HEK293T (cell line): ENCODE results near the gene DMXL1.

ENCODE experiments used
- CTCF ChIA-PET: fragments of 350-600 bp; formaldehyde crosslinking; extraction: SDS; loops from one replicate; lab custom pipeline; 2021; ENCODE audit warnings: antibody characterized with exemption, inconsistent platforms; lab: Yijun Ruan, JAX
- POLR2A ChIA-PET: fragments of 350-600 bp; formaldehyde crosslinking; extraction: SDS; loops from one replicate; lab custom pipeline; 2020; ENCODE audit warnings: antibody characterized with exemption, inconsistent platforms; lab: Yijun Ruan, JAX
- DNase-seq: peaks from one replicate; pipeline ENCODE4 v3.0.0; 2012; ENCODE audit warnings: mixed read lengths; ENCODE audit errors: extremely low spot score
- ARNT ChIP-seq: fragments of 450-650 bp; IDR thresholded peaks from 2 replicates; pipeline ENCODE4 v1.6.1; 2017; ENCODE audit warnings: mild to moderate bottlenecking
- BHLHE40 ChIP-seq: fragments of 450-650 bp; IDR thresholded peaks from 2 replicates; pipeline ENCODE4 v1.6.1; 2016; ENCODE audit warnings: mild to moderate bottlenecking, moderate library complexity, borderline replicate concordance
- CTBP1 ChIP-seq: fragments of 450-650 bp; IDR thresholded peaks from 2 replicates; pipeline ENCODE4 v1.6.1; 2016; ENCODE audit warnings: borderline replicate concordance
- ELF4 ChIP-seq: fragments of 450-650 bp; IDR thresholded peaks from 2 replicates; pipeline ENCODE4 v1.6.1; 2017; ENCODE audit warnings: antibody characterized with exemption
- FOXA1 ChIP-seq: fragments of 450-650 bp; IDR thresholded peaks from 2 replicates; pipeline ENCODE4 v1.6.1; 2016; ENCODE audit warnings: mild to moderate bottlenecking
- FOXK2 ChIP-seq: fragments of 450-650 bp; IDR thresholded peaks from 2 replicates; pipeline ENCODE4 v1.6.1; 2016; ENCODE audit warnings: mild to moderate bottlenecking
- FOXM1 ChIP-seq: fragments of 450-650 bp; IDR thresholded peaks from 2 replicates; pipeline ENCODE4 v1.6.1; 2017; ENCODE audit warnings: mild to moderate bottlenecking, borderline replicate concordance
- HDGF ChIP-seq: fragments of 450-650 bp; IDR thresholded peaks from 2 replicates; pipeline ENCODE4 v1.6.1; 2017; ENCODE audit warnings: antibody characterized with exemption, borderline replicate concordance
- L3MBTL2 ChIP-seq: fragments of 450-650 bp; conservative IDR thresholded peaks from 2 replicates; pipeline ENCODE4 v1.6.1; 2016; ENCODE audit warnings: mild to moderate bottlenecking
- LEF1 ChIP-seq: fragments of 450-650 bp; IDR thresholded peaks from 2 replicates; pipeline ENCODE4 v1.6.1; 2017; ENCODE audit warnings: mild to moderate bottlenecking, borderline replicate concordance
- NFRKB ChIP-seq: fragments of 450-650 bp; IDR thresholded peaks from 2 replicates; pipeline ENCODE4 v1.6.1; 2016; ENCODE audit warnings: mild to moderate bottlenecking, moderate library complexity
- SP1 ChIP-seq: fragments of 450-650 bp; IDR thresholded peaks from 2 replicates; pipeline ENCODE4 v1.6.1; 2017
- SUZ12 ChIP-seq: fragments of 450-650 bp; IDR thresholded peaks from 2 replicates; pipeline ENCODE4 v1.6.1; 2016; ENCODE audit warnings: mild to moderate bottlenecking
- TARDBP ChIP-seq: fragments of 450-650 bp; IDR thresholded peaks from 2 replicates; pipeline ENCODE4 v1.6.1; 2016
- ZNF384 ChIP-seq: fragments of 450-650 bp; IDR thresholded peaks from 2 replicates; pipeline ENCODE4 v1.6.1; 2016
- TF ChIP-seq, protein P1 (sequence below): fragments of 450-650 bp; IDR thresholded peaks from 2 replicates; pipeline ENCODE4 v1.6.1; 2016

DMXL1 gene

DNA sequence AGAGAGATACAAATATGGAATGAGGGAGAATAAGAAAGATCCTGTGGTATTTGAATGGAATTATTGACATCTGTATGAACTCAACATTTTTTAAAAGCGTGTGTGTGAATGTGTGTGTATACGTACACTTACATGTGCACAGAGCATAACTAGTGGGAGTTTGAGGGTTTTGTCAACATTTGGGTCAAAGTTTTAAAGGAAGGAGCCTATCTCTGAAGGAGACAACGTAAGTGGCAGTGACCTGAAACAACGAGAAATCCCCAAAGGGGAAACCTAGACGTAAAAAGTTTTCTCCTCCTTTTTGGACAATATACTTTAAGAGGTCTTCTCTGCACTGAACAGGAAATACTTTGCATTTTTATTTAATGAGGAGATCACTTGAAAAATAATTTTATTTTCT is 42.3 kb upstream of the DMXL1 start:
- no peak for DNase-seq
- POLR2A ChIA-PET: no interaction called here
- CTCF ChIA-PET: interaction anchor here (0.7 kb wide), 1 partner anchor 42 kb away, joined by 6 read pairs; no protein-coding TSS in a partner anchor
- no peak for TF ChIP-seq SUZ12

DNA sequence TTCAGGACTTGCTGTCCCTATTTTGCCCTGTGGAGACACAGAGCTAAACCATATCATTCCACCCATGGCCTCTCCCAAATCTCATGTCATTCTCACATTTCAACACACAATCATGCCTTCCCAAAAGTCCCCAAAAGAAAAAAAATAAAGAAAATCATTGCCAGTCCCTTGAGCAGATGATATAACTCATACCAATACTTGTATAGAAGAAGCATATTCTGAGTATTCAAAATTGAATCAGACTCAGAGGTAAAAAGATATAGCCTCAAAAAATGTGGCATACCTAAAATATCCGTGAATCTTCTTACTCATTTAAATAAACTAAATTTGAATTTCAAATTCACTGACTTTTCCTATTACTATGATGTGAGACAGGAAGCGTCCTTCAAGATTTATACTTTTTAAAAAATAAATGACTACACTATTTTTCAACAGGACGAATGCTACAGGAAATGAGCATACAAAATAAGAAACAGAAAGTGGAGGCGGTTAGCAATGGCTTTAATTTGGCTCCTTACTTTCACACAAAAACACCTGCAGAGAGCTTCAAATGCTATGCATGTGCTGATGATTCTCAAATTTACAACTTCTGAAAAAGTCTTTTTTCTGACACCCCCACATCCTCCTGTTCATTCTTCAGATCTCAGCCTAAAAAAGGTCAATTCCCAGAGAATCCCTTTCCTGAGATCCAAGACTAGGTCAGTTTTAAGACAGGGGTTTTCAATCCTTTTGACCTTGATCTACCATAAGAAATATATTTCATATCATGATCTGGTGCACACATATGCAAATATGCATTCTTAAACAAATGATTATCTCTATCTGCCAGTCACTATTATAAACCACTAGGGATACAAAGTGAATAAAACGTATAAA is 39.6 kb upstream of the DMXL1 start:
- ChIA-PET CTCF (no interaction called here), POLR2A (no interaction called here)
- no peak for DNase-seq
- TF ChIP-seq ARNT (no peak), FOXM1 (no peak), NFRKB (no peak), BHLHE40 (no peak), SUZ12 (no peak), FOXK2 (no peak), L3MBTL2 (no peak), FOXA1 (no peak), ZNF384 (no peak), HDGF (no peak), CTBP1 (no peak), TARDBP (no peak), LEF1 (no peak)
- TF ChIP-seq, protein P1, sequence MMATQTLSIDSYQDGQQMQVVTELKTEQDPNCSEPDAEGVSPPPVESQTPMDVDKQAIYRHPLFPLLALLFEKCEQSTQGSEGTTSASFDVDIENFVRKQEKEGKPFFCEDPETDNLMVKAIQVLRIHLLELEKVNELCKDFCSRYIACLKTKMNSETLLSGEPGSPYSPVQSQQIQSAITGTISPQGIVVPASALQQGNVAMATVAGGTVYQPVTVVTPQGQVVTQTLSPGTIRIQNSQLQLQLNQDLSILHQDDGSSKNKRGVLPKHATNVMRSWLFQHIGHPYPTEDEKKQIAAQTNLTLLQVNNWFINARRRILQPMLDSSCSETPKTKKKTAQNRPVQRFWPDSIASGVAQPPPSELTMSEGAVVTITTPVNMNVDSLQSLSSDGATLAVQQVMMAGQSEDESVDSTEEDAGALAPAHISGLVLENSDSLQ: no peak

DNA sequence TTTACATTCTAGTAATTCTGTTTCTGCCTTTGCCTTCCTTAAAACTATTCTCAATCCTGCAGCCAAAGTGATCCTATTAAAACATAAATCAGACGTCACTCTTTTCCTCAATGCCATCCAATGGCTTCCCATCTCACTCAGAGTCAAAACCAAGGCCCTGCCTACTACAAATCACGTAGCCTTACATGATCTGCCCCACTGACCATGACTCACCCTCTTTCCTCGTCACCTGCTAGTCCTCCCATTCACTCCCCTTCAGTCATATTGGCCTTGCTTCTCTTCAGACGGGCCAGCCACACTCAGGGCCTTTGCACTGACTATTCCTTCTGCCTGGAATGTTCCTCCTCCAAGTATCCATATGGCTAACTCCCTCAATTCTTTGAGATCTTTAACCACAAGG is 39.0 kb upstream of the DMXL1 start:
- TF ChIP-seq, protein P1: no peak
- TF ChIP-seq FOXK2 (no peak), SUZ12 (no peak), L3MBTL2 (no peak), HDGF (no peak), SP1 (no peak)
- DNase-seq: no peak
- CTCF ChIA-PET: no interaction called here
- POLR2A ChIA-PET: no interaction called here

DNA sequence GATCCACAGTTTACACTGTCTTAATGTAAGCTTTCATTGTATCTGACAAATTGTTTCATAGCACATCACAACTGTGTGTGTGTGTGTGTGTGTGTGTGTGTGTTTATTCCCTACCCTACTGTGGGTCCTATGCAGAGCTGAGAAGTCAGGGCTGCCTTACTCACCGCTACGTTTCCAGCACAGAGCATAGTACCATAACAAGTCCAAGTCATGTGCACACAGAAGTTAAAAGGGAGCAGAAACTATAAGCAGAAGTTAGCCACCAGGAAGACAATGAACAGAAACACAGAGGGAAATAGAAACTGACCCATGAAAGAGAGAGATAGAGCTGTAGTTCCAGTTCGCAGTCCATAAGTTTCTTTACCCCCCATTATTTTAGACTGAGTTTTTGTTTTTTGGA is 38.2 kb upstream of the DMXL1 start:
- CTCF ChIA-PET: no interaction called here
- POLR2A ChIA-PET: no interaction called here
- no peak for DNase-seq
- no peak for TF ChIP-seq FOXM1
- TF ChIP-seq BHLHE40: no peak
- no peak for TF ChIP-seq TARDBP
- no peak for TF ChIP-seq ELF4

DNA sequence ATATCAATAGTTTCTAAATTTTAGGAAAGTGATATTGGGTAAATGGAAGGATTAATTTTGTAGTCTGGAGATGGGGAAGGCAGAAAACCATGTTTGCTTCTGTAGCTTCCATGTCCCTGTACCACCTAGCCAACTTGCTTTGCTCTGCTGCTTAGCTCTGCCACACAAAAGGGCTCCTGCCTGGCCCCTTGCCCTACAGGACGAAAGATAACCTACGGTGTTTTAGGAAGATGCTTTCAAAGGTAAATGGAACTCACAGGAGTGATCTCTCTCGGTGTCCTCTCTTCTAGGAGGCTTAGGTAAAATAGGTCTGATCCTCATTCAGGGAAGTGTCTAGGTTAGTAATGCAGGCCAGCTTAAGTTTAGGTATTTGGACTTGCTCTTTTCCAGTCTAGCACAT is 37.8 kb upstream of the DMXL1 start:
- CTCF ChIA-PET: no interaction called here
- DNase-seq: no peak
- no peak for TF ChIP-seq FOXA1
- TF ChIP-seq SUZ12: no peak
- no peak for TF ChIP-seq ELF4
- no peak for TF ChIP-seq SP1
- no peak for TF ChIP-seq LEF1
- TF ChIP-seq L3MBTL2: no peak
- TF ChIP-seq FOXK2: no peak
- TF ChIP-seq TARDBP: no peak
- no peak for TF ChIP-seq BHLHE40
- no peak for TF ChIP-seq NFRKB
- TF ChIP-seq, protein P1: no peak
- no peak for TF ChIP-seq ARNT
- TF ChIP-seq ZNF384: no peak
- TF ChIP-seq FOXM1: no peak
- no peak for TF ChIP-seq HDGF
- no peak for TF ChIP-seq CTBP1
- POLR2A ChIA-PET: no interaction called here

DNA sequence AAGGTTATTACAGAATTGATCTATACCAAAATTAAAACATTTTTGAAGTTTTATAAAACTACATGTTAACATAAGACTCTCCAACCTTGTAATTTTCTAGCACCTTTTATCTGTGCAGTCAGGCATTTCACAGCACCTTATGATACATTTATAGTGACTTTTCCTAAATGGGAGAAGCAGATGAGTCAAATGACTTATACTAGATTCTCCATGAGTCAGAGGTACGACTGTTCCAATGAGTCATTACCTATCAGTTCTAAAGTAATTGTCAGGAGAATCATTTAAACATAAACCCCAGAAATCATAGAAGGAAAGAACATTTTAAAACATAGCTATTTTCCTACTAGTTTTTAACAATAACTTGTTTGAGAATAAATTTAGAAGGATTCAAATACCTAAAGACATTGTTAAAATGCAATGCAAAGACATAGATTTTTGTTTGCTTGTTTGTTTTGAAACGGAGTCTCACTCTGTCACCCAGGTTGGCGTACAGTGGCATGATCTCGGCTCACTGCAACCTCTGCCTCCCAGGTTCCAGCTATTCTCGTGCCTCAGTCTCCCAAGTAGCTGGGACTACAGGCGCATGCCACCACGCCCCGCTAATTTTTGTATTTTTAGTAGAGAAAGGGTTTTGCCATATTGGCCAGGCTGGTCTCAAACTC is 34.7 kb upstream of the DMXL1 start:
- TF ChIP-seq SP1: no peak
- TF ChIP-seq FOXK2: no peak
- no peak for TF ChIP-seq SUZ12
- no peak for TF ChIP-seq ELF4
- TF ChIP-seq HDGF: no peak
- TF ChIP-seq TARDBP: no peak
- no peak for TF ChIP-seq L3MBTL2
- TF ChIP-seq CTBP1: no peak
- TF ChIP-seq FOXA1: no peak
- TF ChIP-seq, protein P1: no peak
- TF ChIP-seq ZNF384: no peak
- no peak for TF ChIP-seq ARNT
- no peak for TF ChIP-seq NFRKB
- TF ChIP-seq LEF1: no peak
- TF ChIP-seq FOXM1: no peak
- no peak for TF ChIP-seq BHLHE40
- no peak for DNase-seq
- ChIA-PET POLR2A (no interaction called here), CTCF (no interaction called here)
